GM18505 (cell line): ENCODE measurements around the gene COX4I1.

Source experiments
- ATAC-seq: cut with Tn5 transposase; IDR thresholded peaks from one replicate; pipeline ENCODE4 v1.9.1; 2021; ENCODE audit not compliant: unreplicated experiment
- POLR2A ChIP-seq: IDR thresholded peaks from 4 replicates; pipeline ENCODE4 v1.6.1; 2011; ENCODE audit warnings: borderline replicate concordance; ENCODE audit not compliant: insufficient read depth, insufficient read length; ENCODE audit errors: extremely low read depth

COX4I1 gene

DNA sequence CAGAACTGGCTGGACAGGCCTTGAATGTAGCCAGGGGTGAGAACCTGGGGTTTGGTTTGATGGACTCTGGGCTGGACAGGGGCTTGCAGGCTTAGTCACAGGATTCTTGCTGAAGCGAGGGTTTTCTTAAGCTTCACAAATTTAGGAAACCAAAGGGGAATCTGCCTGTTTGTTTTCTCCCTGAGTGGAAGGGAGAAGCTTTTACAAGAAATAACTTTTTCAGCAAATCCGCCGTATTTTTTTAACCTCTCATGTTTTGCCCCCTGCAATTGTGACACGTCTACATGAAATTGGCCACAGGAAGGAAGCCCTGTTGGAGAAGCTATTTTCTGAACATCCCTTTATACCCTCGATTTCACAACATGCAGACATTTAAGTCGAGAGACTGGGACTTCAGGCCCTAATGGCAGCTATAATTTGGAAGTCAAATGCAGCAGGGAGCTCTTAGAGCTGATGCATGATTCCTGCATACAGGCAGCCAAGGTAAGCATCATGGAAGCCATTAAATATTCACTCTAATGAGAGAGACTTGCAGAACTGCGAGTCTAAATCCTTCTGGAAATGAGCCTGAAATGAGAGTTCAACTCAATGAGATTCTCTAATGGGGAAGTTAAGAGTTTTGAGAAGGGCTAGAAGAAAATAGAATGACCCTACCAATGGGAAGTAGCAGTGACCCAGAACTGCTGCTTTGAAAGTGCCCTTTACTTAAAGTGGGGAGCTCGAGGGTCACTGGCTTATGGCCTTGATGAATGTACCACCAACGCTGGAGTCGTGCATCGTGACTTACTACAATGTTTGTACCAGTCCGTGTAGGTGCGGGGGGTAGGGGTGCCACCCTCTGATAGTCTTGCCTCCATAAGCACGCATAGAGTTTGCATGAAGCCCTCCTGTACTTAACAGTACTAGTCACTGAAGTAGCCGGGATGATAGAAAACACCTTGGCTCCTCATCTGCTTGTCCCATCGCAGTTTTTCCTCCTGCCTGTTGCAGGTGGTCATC lies 54.4 kb downstream of the COX4I1 start:
- no peak for ATAC-seq
- TF ChIP-seq POLR2A, result no peak

DNA sequence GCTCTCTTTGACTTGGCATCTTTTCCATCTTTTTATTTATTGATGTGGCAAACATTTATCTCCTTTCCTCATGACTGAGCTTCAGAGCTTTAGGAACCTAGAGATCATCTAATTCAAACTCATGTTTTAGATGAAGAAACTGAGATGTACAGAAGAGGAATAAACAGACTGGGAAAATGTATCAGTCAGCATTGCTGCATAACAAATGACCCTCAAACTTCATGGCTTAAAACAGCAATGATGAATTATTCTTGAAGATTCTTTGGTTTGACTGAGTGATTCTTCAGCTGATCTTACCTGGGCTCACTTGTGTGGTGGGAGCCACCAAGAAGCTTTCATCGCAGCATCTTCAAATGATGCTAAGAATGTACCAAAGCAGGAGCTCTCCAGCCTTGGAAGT lies 55.4 kb downstream of the COX4I1 start:
- no peak for TF ChIP-seq POLR2A
- ATAC-seq, result no peak

DNA sequence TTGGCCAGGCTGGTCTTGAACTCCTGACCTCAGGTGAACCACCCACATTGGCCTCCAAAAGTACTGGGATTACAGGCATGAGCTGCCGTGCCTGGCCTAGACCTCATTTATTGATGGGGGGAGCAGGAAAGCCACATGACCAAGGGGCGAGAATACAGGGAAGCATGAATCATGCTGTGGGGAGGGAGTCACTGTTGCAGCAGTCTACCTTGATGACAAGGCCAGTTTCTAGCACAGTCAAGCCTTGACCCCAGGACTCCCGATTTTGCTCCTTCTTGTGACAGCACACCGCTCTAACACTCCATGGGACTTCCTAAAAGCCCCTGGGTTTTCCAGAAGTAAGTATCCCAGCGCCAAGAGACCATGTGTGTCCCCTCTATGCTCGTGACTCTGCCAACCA lies 56.6 kb downstream of the COX4I1 start:
- TF ChIP-seq POLR2A, result no peak
- no peak for ATAC-seq

DNA sequence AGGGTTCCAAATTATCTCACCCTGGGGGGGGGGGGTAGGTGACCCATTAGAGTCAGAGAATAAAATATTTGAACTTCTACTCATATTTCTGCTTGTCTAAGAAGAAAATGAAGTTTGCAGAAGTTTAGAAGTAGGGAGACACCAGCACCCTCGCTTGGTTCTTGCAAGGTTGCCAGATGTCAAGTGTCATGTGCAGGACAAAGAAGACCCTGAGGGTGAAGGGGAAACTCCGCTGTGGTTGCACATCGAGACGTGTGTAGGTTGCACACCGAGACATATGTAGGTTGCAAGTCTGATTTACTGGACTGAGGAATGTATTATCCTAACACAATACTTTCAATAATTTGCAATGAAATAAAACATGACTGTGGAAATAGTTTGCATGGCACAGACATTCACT lies 57.1 kb downstream of the COX4I1 start:
- no peak for ATAC-seq
- TF ChIP-seq POLR2A, result no peak
